ENCODE measurements around the gene PAX3.

PAX3 gene

DNA sequence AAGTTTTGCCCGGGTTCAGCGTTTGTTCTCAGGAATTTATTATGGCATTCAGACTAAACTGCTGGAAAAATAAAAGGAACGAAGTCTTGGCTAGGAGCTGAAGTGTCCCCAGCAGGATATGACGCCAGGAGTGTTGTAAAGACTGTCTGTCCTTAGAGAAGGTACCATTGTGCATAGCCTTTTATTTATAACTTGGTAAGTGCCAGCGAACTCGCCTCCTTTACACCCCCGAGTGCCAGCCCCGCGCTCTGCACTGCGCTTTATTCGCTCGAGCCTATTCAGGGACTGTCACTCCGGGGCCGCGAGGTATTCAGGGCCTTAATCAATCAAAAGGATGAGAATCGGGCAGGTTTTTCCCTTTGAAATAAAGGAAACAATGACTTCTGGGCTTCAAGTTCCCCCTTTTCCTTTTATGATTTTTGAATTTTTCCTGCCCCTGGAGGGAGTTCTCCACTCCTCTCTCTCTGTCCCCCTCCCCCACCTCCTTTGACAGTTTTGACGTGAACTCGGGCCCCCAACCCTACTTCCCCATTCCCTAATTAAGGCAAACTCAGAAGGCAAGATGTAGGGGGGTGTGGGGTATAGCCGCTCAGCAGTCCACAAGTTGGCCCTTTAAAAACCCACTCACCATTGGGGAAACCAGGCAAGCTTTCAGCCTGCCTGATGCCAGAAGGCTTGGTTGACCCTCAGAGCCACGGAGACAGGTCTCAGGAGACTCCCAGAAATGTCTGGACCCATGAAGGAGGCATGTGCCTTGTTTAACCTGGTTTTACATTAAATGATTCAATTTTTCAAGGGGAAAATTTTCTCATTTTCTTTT lies 1.3 kb upstream of the PAX3 start:
- intact Hi-C loops (cut with DNase I), result no loop called here
- peak in 1 of 10 donors; percentile 51 for DNase-seq

DNA sequence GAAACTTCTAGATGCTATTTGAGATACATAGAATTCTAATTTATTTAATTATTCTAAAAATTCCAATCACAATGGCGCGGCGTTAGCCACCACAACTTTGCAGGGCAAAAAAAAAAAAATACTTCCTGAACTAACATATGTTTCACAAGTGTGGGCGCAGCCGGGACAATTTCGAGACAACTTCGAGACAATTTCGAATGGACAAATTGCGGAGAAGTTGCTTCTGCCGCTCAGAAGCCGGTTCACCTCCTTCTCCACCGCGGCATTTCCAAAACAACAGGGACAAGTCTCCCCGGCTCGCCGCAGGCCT lies 842 bp downstream of the PAX3 start:
- DNase-seq, result no peak

DNA sequence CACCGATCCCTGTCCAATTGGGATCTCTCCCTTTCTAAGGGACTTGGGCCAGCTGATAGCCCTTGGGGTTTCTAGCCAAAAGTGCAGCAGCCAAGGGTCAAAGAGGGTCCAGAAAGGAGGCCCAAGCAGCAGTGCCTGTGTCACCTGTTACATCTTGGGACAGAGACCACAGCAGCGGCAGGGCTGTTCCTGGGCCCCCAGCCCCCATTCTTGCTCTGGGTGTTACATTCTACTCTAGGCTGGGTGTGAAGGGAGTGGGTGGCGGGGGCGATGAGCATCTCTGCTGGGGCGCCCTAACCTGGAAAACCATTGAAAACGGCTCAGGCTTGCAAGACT lies 1.2 kb downstream of the PAX3 start:
- no peak for DNase-seq
- intact Hi-C loops (cut with DNase I), result no loop called here

More for the DNA sequence above, 842 bp downstream of the PAX3 start:
- intact Hi-C loops (cut with DNase I), result no loop called here

DNA sequence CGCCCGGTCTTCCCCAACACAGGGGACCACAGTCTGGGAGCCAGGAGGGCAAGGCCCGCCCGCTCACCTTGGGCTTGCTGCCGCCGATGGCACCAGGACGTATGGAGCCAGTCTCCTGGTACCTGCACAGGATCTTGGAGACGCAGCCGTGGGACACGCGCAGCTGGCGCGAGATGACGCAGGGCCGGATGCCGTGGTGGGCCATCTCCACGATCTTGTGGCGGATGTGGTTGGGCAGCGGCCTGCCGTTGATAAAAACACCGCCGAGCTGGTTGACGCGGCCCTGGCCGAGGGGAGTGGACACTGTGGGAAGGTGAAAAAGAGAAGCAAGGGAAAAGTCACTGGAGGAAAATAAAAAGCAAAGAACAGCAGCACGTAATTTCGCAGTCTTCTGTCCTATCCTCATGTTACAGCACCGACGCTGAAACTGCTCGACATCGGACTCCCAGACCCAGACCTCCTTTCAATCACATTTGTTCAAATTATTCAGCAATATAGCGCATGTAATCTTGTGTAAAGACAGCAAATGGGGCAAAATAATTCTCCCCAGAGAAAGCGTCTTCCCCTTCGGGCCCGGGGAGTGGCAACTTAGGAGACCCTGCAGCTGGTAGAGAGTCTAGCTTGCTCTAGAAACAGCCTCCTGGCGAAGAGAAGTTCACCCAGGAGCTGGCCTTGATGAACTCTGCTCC lies 1.7 kb downstream of the PAX3 start:
- intact Hi-C loops (cut with DNase I), result no loop called here

DNA sequence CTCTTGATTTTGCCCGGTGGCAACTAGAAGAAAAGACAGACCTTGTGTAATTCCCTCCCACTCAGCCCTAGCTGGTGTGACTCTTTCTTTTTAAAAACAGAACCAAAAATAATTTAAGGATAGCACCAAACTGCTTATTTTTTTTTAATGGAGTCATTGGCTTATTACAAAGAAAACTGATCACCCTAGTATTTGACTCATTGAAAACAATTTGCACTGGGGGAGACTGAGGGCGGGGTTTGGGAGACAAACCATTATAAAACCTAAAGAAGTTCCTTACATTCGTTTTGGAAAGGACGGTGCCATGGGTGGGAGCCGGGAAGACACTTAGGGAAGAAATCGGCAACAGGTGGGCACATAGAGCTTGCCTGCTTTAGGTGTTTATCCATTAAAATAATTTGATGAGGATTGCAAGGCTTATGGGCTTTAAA lies 2.5 kb downstream of the PAX3 start:
- DNase-seq, result no peak
- intact Hi-C loops (cut with DNase I), result no loop called here

More for the DNA sequence above, 1.7 kb downstream of the PAX3 start:
- peak in 1 of 10 donors; percentile 66 for DNase-seq

DNA sequence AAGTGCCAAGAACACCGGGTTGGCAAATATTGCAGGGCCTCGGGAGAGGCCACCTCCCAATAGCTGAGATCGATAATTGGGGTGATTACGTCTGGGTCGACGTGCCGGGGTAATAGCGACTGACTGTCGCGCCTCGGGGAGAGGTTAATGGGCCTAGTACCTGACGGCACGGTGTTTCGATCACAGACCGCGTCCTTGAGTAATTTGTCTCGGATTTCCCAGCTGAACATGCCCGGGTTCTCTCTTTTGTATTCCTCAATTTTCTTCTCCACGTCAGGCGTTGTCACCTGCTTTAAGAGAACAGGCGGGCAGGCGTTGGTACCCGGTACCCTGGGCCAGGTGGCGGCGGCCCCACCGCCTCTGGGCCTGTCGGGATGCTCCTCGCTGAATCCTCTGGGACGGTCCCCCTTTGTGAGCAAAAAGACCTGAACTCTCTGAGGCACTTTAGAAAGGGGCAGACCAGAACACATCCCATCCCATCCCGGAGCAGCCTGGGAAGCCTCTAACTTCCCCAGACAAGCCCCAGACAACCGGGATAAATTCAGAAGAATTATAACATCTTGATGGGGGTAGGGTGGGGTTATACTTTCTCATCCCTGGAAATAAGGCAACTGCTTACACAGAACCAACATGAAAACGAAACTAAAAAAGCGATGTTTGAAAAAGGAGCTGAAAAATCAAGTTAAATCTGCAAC lies 3.3 kb downstream of the PAX3 start:
- DNase-seq, result no peak
- intact Hi-C loops (cut with DNase I), result no loop called here

DNA sequence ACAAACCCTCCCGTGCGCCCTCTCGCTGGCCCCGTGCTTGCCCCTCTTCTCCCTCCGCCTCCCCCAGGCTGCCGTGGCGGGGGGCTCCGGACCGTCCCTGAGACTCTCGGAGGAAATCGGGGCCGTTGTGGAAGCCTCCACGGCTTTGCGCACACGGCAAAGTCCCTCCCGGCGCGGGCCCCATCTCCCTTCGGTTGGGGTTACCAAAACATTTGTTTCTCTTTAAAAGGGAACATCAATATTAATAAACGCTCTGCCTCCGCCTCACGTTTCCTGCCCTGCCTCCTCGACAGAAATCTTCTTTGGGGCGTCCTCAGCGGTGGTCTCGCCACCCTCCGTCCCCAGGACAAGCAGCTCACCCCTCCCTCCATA lies 3.8 kb downstream of the PAX3 start:
- intact Hi-C loops (cut with DNase I), result no loop called here

DNA sequence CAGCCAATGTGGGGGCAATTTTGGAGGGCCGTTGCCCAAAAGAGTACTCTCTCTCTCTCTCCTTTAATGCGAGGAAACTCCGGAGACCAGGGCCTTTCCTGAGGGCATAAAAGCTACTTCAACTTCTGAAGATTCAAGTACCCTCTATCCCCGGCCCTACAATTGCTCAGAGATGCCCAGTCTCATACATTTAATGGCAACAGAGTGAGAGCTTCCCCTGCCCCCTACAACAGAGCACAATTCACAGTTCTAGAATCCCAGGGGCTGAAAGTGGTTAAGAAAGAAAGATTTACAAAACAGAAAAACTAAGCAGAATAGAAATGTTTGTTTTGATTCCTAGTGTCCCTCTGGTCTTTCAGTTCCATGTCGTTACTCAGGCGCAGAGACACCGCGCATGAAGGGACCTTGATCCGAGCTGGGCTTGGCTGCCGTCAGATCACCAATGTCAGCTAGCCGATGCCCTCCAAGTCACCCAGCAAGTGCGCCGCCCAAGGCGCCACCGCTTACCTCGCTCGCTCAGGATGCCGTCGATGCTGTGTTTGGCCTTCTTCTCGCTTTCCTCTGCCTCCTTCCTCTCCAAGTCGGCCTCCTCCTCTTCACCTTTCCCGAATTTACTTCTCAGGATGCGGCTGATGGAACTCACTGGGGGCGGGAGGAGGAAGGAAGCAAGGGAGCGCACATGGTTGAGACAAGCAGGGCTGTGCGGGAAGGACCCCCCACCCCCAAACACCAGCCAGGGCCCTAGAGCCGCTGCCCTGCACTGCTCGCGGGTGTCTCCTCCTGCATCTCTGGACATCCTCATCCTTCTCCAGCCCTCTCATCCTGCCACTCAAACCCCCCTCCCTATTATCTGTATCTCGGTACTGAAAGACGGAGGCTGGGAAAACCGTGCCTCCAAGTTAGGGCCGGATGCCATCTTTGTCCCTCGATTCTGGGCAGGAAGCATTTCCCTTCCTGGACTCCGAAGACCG lies 4.9 kb downstream of the PAX3 start:
- intact Hi-C loops (cut with DNase I), result no loop called here
- DNase-seq, result no peak

More for the DNA sequence above, 3.8 kb downstream of the PAX3 start:
- DNase-seq, result no peak

DNA sequence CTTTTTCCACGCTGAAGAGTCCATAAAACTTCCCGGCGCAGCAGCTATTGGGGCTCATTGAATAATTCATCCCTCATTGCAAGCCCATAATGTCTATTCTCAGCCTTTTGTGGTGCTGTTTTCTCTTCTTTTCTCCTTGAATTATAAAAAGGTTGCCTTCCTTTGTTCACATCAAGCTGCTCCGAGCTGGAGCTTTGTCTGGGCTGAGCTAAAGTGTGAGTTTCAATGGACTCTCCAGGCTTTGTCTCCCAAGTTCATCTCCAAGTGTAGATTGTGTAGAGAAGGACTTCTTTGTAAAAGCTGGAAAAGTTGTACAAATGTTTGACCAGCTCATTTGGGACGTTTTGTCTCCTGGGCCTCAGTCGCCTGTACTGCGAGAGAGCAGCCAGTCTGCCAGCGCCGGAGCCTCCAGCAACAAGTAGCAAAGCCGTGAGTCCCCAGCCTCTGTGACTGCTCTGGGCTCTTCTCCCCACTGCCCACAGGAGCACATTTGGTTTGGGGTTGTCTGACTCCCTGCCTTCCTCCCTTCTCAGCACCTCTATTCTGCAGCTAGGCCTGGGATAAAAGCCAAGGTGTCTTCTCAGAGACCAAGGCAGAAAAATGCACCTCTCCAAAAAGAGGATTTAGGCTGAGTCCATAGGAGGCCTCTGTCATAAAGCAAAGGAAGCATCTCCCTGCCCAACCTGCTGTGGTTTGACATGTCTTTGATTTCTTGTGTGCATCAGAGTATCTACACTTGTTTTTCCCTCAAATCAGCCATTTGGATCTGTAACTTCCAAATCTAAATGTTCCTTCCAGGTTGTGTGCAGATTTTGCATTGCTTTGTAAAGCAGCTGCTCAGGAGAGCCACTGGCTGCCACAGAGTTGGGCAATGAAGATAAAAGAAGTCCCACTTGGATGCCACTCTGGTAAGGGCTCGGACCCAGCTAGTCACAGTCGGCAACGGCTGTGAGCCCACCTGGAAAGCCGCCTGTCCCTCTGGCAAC lies 6.4 kb downstream of the PAX3 start:
- DNase-seq, result no peak
- intact Hi-C loops (cut with DNase I), result no loop called here

DNA sequence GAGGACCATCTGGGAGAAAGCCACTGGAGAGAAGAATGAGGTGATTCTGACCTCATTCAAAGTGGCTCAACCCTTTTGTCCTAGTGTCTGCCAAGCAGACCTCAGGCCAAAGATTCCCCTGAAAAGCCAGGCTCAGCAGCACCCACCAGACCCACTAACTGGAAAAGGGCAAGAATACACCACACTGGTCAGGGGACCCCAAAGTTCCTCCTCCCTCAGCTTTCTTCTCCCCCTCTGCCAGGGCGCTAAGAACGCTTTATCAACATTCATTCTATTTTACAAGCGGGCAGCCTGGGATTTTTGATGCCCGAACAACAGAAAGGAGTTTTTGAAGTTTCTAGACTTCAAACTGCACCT lies 7.3 kb downstream of the PAX3 start:
- DNase-seq, result no peak
- intact Hi-C loops (cut with DNase I), result no loop called here

DNA sequence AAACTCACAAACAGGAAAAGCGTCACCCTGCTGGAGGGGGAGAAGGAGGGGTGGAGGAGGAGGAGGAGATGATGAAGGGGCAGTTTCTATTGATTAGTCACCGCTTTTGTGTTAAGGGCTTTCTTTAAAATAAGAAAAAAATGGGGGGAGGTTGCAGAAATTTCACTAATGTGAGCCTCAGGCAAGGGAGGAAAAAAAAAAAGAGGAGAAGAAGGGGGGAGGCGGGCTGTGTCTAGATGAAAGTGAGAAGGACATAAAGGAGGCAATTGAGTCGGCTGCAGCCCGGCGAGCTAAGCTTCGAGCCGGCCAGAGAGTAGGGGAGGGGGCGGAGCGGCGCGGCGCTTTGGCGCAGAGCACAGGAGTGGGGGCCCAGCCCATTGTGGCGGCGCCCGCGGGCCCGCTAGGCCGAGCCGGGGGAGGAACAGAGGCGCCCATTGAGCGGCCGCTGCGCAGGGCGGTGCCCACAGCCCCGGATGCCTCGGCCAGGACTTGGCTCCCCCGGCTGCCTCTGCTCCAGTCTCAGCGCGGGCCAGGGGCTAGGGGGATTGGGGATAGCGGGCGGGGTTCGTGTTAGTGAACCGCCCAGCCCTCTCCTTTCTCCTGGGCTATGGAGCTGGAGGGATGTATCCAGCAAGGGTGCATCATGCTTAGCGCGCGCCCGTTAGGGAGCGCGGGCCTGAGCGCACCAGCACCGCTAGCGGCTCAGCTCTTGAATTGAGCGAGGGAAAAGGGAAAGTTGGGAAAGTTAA lies 7.9 kb downstream of the PAX3 start:
- DNase-seq, result peak in 1 of 10 donors; percentile 70
- intact Hi-C loops (cut with DNase I), result no loop called here

DNA sequence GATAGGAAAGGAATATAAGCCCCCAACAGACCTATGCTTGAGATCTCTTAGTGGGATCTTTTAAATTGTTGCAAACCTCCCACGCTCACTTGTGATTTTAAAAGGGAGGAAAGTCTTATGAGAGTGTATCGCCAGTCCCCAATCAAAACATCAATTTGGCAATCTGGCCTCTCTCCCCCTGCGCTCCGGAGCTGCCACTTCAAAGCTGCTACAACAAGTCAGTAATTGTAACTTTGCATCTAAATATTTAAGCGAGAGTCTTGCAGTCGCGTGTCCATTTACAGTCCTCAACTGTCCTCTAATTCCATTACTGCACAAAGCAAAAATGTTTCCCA lies 8.4 kb downstream of the PAX3 start:
- intact Hi-C loops (cut with DNase I), result no loop called here
- DNase-seq, result no peak

DNA sequence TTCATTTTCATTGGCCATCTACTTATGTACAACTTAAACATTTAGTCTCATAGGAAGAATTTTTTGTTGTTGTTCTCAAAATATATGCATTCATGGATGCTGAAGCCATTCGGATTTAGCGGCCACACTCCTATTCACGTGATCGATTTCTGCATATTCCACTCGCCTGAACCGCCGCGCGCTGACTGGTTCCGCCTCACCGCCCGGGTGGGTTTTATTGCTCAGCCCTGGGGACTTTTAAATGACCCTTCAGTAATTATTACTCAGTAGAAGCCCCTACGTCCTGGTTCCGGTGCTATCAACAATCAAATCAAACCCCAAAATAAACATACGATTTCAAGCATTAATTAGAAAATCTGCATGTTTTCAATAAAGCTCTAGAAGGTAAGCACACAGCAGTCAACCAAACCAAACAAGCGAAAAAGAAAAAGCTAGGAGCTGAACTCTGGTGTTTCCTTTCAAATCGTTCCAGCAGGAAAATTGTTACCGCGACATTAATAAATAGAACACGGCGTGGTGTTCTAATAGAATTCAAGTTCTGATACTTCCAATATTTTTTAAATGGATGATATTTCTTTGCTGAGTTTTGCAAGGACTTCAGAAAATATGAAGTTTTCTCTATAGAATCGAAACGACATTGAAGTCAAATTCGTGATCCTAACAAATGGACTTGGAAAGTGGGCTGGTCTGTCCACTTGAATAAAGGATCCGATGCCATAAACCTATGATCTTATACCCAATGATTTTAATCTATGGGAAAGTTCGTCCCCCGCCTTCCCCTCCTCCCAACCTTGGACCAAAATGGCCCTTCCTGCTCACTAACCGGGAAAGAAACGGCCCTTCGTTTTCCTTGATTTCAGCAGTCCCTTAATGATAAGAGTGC lies 9.3 kb downstream of the PAX3 start:
- DNase-seq, result no peak

DNA sequence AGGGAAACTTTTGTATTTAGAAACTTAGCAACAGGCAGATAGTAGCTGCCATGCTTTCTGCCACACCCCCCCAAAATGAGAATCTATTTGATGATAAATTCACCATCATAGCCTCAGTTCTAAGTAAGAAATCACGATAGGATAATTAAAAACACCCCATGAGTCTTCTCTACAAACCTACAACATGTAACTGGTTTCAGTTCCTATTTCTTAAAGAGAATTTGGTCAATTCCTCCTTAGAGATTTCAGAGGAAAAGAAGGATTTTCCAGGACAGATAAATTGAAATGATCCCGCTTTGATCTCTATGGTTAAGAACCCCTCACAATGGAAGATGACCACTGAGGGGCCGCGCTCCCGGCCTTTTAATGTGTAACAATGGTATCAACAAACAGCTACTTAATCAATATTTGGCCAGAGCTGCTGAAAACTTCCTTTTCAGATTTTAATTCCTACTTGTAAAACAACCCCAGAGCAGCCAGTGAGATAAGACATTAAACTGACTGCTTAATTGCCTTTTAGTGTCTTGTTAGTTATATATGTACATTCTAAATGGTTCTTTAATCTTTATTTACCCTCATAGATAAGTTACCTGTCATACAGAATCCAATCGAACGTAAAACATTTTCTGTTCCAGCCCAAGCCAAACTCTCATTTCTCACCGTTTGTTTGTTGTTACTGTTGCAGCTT lies 10.1 kb downstream of the PAX3 start:
- intact Hi-C loops (cut with DNase I), result no loop called here
- DNase-seq, result no peak

More for the DNA sequence above, 9.3 kb downstream of the PAX3 start:
- intact Hi-C loops (cut with DNase I), result no loop called here

DNA sequence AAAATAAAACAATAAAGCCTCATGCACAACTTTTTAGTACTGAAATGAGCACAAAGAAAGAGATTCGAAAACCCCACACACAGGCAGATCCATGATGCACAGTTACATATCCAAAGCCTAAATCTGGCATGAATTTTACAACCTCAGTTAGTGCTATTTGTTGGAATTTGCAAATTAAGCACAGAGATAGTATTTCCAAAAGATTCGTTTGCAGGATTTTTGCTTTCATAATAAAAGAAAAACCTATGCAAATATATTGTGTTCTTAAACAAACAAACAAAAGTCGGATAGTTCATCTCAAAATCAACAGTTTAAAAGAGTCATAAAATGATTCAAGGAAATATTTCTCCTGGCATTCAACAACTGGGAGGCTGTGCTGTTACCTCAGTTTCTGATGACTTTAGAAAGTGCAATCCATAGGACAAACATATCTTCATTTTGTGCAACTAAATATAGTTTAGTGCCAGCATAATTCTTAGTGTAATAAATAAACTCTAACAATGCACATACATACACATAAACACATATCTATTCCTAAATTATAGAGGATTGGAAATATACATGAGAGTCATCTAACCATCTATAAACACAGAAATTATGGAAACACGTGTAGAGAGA lies 10.8 kb downstream of the PAX3 start:
- DNase-seq, result no peak
- intact Hi-C loops (cut with DNase I), result no loop called here

DNA sequence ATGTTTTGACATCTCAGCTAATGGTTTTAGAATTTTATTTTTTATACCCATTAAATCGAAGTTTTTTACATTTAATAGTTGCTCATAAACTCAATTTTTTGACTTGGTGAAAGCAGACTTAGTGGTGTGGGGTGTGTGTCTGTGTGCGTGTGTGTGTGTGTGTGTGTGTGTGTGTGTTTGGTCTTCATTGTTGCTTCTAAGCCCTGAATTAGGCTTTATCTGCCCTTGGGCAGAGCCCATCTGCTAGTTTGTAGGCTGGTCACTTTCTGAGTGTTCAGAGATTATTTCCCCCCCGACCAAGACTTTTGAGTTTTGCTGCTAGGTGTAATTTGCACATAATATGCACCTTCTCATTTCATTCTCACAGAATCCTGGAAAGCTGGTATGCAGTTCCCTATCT lies 14.3 kb downstream of the PAX3 start:
- intact Hi-C loops (cut with DNase I), result no loop called here
- DNase-seq, result no peak

DNA sequence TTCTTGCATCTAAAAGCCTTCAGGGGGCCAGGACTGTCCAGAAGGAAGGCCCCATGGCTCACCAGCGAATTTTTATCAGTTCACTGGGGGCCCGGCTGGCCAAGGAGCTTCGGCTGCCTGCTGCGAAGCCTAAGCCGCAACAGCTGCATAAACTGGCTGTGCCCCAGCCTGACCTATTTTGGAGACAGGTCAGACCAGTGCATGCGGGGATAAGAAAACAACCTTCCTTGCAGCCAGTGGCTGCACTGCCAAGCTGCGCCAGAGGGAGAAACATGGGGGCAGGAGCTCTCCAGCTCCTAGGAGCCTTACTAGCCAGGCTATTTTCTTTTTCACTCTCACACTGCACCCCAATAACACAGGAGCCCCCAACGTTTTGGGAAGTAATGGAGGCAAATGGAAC lies 15.2 kb downstream of the PAX3 start:
- no peak for DNase-seq
- intact Hi-C loops (cut with DNase I), result no loop called here
